ENCODE measurements around the gene CNMD.

DNA sequence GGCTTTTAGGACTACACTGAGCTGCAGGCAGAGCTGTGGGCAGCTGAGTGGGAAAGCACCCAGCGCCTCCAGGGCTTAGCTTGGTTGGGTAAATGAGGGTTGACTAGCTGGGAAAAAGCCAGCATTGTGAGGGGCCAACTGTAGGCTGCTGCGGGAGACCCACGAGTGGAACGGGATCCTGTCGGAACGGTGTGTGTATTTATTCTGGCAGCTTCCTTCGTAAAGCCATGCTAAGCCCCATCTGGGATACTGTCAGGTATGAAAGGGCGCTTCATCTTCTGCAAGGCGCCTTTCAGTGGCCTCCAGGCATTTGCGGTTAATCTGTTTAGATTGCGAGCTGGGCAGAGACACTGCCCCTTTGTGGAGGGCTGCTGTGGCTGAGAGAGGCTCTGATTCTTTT, 39.5 kb upstream of the CNMD start:
- TF ChIP-seq CTCF (IDR thresholded peaks at IDR 0.05) (no peak), POLR2A (IDR thresholded peaks at IDR 0.05) (no peak)

Data from right lobe of liver (tissue), 4 donors.